HepG2 (cell line): ENCODE results near the gene DCC. TPM values are rescaled to one million over a fixed set of nuclear protein-coding genes. Genes with fewer than 3 reads are reported as not detected.

Experiments
- ATAC-seq: fragments of 200-7000 bp; cut with Tn5 transposase; 3 replicates; pipeline ENCODE4 v1.9.1; 2020; ENCODE audit warnings: mild to moderate bottlenecking, moderate library complexity
- BruUV-seq: library from RNA; stranded (reverse); fragments of 400-500 nt; replicated peaks from 2 replicates; lab custom pipeline; 2021; lab: Mats Ljungman, UMichigan
- CTCF ChIA-PET: fragments of 300-600 bp; formaldehyde crosslinking; extraction: SDS; loops from one replicate; lab custom pipeline; 2021; ENCODE audit warnings: low total read pairs, inconsistent platforms, low intra/inter-chr PET ratio; lab: Yijun Ruan, JAX
- POLR2A ChIA-PET: fragments of 350-600 bp; sonication (Branson Sonifier 250); formaldehyde crosslinking; loops from one replicate; lab custom pipeline; 2020; ENCODE audit warnings: antibody characterized with exemption, inconsistent platforms; lab: Yijun Ruan, JAX
- DNase-seq: peaks from one replicate; pipeline ENCODE4 v3.0.0-alpha.2; 2015; ENCODE audit warnings: low spot score
- FAIRE-seq: peaks from 3 replicates; lab custom pipeline; 2011; peaks lifted over from hg19 to GRCh38; lab: Jason Lieb, UNC
- H2AFZ ChIP-seq: one replicate; pipeline ENCODE4 v1.6.1; 2011; ENCODE audit warnings: low read length, inconsistent platforms
- H3K27ac ChIP-seq: fragments of 300-600 bp; 3 replicates; pipeline ENCODE4 v1.8.0; 2011; ENCODE audit warnings: mixed run types, mild to moderate bottlenecking, mixed read lengths, low read length, inconsistent platforms; ENCODE audit not compliant: insufficient read depth; ENCODE audit errors: extremely low read length
- H3K27me3 ChIP-seq, 2 experiments: fragments of 200-600 bp in 1 of 2; 2 replicates in 1 of 2; 3 replicates in 1 of 2; pipeline versions ENCODE4 v1.6.0 to v1.8.0; 2011; ENCODE audit warnings: low read length in 2 of 2, mild to moderate bottlenecking in 2 of 2, moderate library complexity in 2 of 2, inconsistent platforms in 1 of 2; ENCODE audit not compliant: insufficient read depth in 2 of 2, control insufficient read depth in 1 of 2
- H3K36me3 ChIP-seq, 2 experiments: fragments of 200-600 bp in 1 of 2; replicated peaks in 1 of 2; 2 replicates in 1 of 2; 3 replicates in 1 of 2; pipeline versions ENCODE4 v1.5.1 to v1.8.0; 2011; ENCODE audit warnings: low read length in 2 of 2, inconsistent platforms in 1 of 2; ENCODE audit not compliant: insufficient read depth in 2 of 2, control insufficient read depth in 1 of 2
- H3K4me1 ChIP-seq: 2 replicates; pipeline ENCODE4 v1.5.1; 2012; ENCODE audit warnings: low read length, inconsistent platforms; ENCODE audit not compliant: insufficient read depth
- H3K4me2 ChIP-seq: 2 replicates; pipeline ENCODE4 v1.6.0; 2011; ENCODE audit warnings: low read depth, low read length, inconsistent platforms
- H3K4me3 ChIP-seq, 3 experiments: fragments of 200-600 bp in 1 of 3; sonication (generic), shearing (Covaris generic) in 1 of 3; replicated peaks in 1 of 3; 2 replicates each; pipeline ENCODE4 v1.5.1; 2011 to 2016; ENCODE audit warnings: low read length in 3 of 3, inconsistent platforms in 2 of 3, low read depth in 2 of 3, mild to moderate bottlenecking in 2 of 3, control low read depth in 1 of 3, mixed read lengths in 1 of 3; ENCODE audit not compliant: insufficient read depth in 1 of 3
- H3K79me2 ChIP-seq: one replicate; pipeline ENCODE4 v1.6.1; 2011; ENCODE audit warnings: low read length, inconsistent platforms; ENCODE audit not compliant: insufficient read depth
- H3K9ac ChIP-seq: 2 replicates; pipeline ENCODE4 v1.6.0; 2011; ENCODE audit warnings: mild to moderate bottlenecking, low read depth, low read length, inconsistent platforms; ENCODE audit not compliant: insufficient read depth
- H3K9me3 ChIP-seq: 2 replicates; pipeline ENCODE4 v1.5.1; 2012; ENCODE audit warnings: mild to moderate bottlenecking, low read length
- H4K20me1 ChIP-seq: 2 replicates; pipeline ENCODE4 v1.6.0; 2011; ENCODE audit warnings: inconsistent platforms, mild to moderate bottlenecking, low read length, moderate library complexity; ENCODE audit not compliant: insufficient read depth
- ATF4 ChIP-seq, 2 experiments: fragments of 450-650 bp in 1 of 2; sonication (generic) in 1 of 2; formaldehyde crosslinking; IDR thresholded peaks; 2 replicates each; pipeline versions ENCODE4 v1.5.0 to v1.8.0; 2020 to 2022; ENCODE audit warnings: mild to moderate bottlenecking in 1 of 2, missing genetic modification reagents in 1 of 2
- GPBP1L1 ChIP-seq: sonication (generic); formaldehyde crosslinking; IDR thresholded peaks from 2 replicates; pipeline ENCODE4 v1.5.0; 2020; ENCODE audit warnings: mild to moderate bottlenecking, missing genetic modification reagents
- HNRNPLL ChIP-seq: fragments of 200-400 bp; formaldehyde crosslinking; IDR thresholded peaks from 2 replicates; pipeline ENCODE4 v1.6.1; 2017; ENCODE audit warnings: mild to moderate bottlenecking, low read depth, low read length; ENCODE audit not compliant: poor library complexity, severe bottlenecking
- KDM3A ChIP-seq: IDR thresholded peaks from 2 replicates; pipeline ENCODE4 v1.6.1; 2018; ENCODE audit warnings: low read depth, missing compliant biosample characterization
- MLXIP ChIP-seq: sonication (generic); formaldehyde crosslinking; IDR thresholded peaks from 2 replicates; pipeline ENCODE4 v1.9.0; 2021; ENCODE audit warnings: missing genetic modification reagents, borderline replicate concordance
- MTA1 ChIP-seq: sonication (generic); formaldehyde crosslinking; IDR thresholded peaks from 2 replicates; pipeline ENCODE4 v1.4.0; 2020; ENCODE audit warnings: missing genetic modification reagents, mild to moderate bottlenecking, borderline replicate concordance
- NR2F1 ChIP-seq, 2 experiments: fragments of 450-650 bp in 1 of 2; formaldehyde crosslinking in 1 of 2; IDR thresholded peaks; 2 replicates each; pipeline versions ENCODE4 v1.5.0 to v1.6.1; 2016 to 2020; ENCODE audit warnings: mild to moderate bottlenecking in 1 of 2, missing compliant biosample characterization in 1 of 2, missing genetic modification reagents in 1 of 2, moderate library complexity in 1 of 2
- ZNF678 ChIP-seq: sonication (generic); formaldehyde crosslinking; IDR thresholded peaks from 2 replicates; pipeline ENCODE4 v1.4.0; 2020; ENCODE audit warnings: mild to moderate bottlenecking, missing genetic modification reagents
- WGBS: methylation state at CpG from one replicate; pipeline ENCODE4 v1.1.6; 2017; ENCODE audit warnings: low lambda C conversion rate; 5-methylcytosine and 5-hydroxymethylcytosine counted together
- in situ Hi-C: cut with HindIII; loops from 2 replicates; pipeline ENCODE4 v1.10.0; 2017; ENCODE audit warnings: low pct_unique_long_range_greater_than_20kb; ENCODE audit not compliant: extremely low pct_ligation_motif_present
- intact Hi-C: fragments of 100-400 bp; cut with micrococcal nuclease; formaldehyde crosslinking; loops from one replicate; pipeline ENCODE4 v1.10.0; 2022; ENCODE audit not compliant: unreplicated experiment
- polyA plus RNA-seq, 8 experiments: library from polyadenylated mRNA; depleted of rRNA in 3 of 8; stranded (reverse) in 7 of 8; unstranded in 1 of 8; fragments of >200 nt; fragmentation: Illumina TruSeq in 4 of 8; extraction: Trizol in 4 of 8; gene quantifications; 2 replicates each; pipeline versions ENCODE4 v1.2.1 to v1.2.3, GENCODE V29; 2011 to 2016; ENCODE audit warnings: low read depth in 4 of 8, missing spikeins in 1 of 8, mixed read lengths in 1 of 8; ENCODE audit not compliant: insufficient read depth in 1 of 8
- total RNA-seq, 5 experiments: library from RNA; depleted of rRNA; stranded (reverse); fragments of >200 nt; fragmentation: Illumina TruSeq; extraction: Trizol; gene quantifications; 2 replicates each; pipeline ENCODE4 v1.2.3, GENCODE V29; 2016; ENCODE audit warnings: low read depth in 1 of 5

The DCC gene
- total and polyA plus RNA-seq, 2 of the 13 experiments (the other 11 are each of a cell fraction or from before 2014, with no cell fraction given) = not detected

GRCh38 chr18:53536908-53537307 lies 1196.9 kb downstream of the DCC start:
- ATAC-seq (no peak), DNase-seq (no peak), FAIRE-seq (no peak)
- intact Hi-C loops = no loop called here
- Histone ChIP-seq H3K27ac (no peak overlapping the region), H3K27me3 (no peaks in the 10 kb centered on the region), H2AFZ (no peak overlapping the region), H3K79me2 (no peaks in the 10 kb centered on the region), H3K9me3 (peaks cover 6% of the 10 kb centered on the region), H3K4me2 (no peak overlapping the region), H3K36me3 (no peaks in the 10 kb centered on the region), H3K9ac (no peak overlapping the region), H3K4me1 (no peaks in the 10 kb centered on the region), H3K4me3 (no peak overlapping the region), H4K20me1 (no peaks in the 10 kb centered on the region)
- ChIA-PET CTCF (no interaction called here), POLR2A (no interaction called here)
- BruUV-seq = no TSS peak
- in situ Hi-C loops = no loop called here
- WGBS = 6% methylated on average over 2 of the region's 2 CpGs
- TF ChIP-seq ZNF678 (CRISPR knock-in tag) = no peak
- no peak for TF ChIP-seq MTA1 (CRISPR knock-in tag)
- TF ChIP-seq MLXIP (CRISPR knock-in tag) = no peak
- TF ChIP-seq KDM3A (CRISPR knock-in tag) = no peak
- no peak for TF ChIP-seq GPBP1L1
- TF ChIP-seq HNRNPLL = no peak
- TF ChIP-seq NR2F1 (CRISPR knock-in tag; IDR thresholded peaks at IDR 0.05) = no peak
- no peak for TF ChIP-seq ATF4 (CRISPR knock-in tag; IDR thresholded peaks at IDR 0.05)
